ENCODE data around the gene KRT83. TPM values are rescaled to one million over a fixed set of nuclear protein-coding genes. Genes with fewer than 3 reads are reported as not detected.

KRT83 gene
- total RNA-seq, 1 donor from 2014 or later, result not detected

GRCh38 chr12:52267699-52268098 is 53.5 kb downstream of the KRT83 start:
- H3K27ac ChIP-seq, result no peak overlapping the region
- H3K36me3 ChIP-seq, result no peaks in the 10 kb centered on the region
- H3K9me3 ChIP-seq, result no peaks in the 10 kb centered on the region
- H3K4me3 ChIP-seq, result no peak overlapping the region
- intact Hi-C loops (cut with DNase I), result no loop called here
- no peak for DNase-seq (ENCODE audit: extremely low spot score in 2 of 2)
- no peaks in the 10 kb centered on the region for H3K4me1 ChIP-seq
- TF ChIP-seq POLR2A (IDR thresholded peaks at IDR 0.05) (no peak), CTCF (IDR thresholded peaks at IDR 0.05) (no peak), POLR2AphosphoS5 (IDR thresholded peaks at IDR 0.05; ENCODE audit: insufficient read depth in 1 of 2, low read depth in 1 of 2) (no peak)
- H3K27me3 ChIP-seq, result no peaks in the 10 kb centered on the region

GRCh38 chr12:52267266-52267665 is 53.9 kb downstream of the KRT83 start:
- TF ChIP-seq CTCF (IDR thresholded peaks at IDR 0.05), result no peak
- TF ChIP-seq POLR2A (IDR thresholded peaks at IDR 0.05), result no peak
- no peak for TF ChIP-seq POLR2AphosphoS5 (IDR thresholded peaks at IDR 0.05; ENCODE audit: insufficient read depth in 1 of 2, low read depth in 1 of 2)
- H3K27ac ChIP-seq, result no peak overlapping the region
- DNase-seq (ENCODE audit: extremely low spot score in 2 of 2), result no peak
- no peak overlapping the region for H3K4me3 ChIP-seq
- no peaks in the 10 kb centered on the region for H3K36me3 ChIP-seq
- no peaks in the 10 kb centered on the region for H3K4me1 ChIP-seq
- intact Hi-C loops (cut with DNase I), result no loop called here
- no peaks in the 10 kb centered on the region for H3K9me3 ChIP-seq
- no peaks in the 10 kb centered on the region for H3K27me3 ChIP-seq

- Histone ChIP-seq H3K27ac (no peak overlapping the region), H3K36me3 (no peaks in the 10 kb centered on the region), H3K27me3 (no peaks in the 10 kb centered on the region), H3K4me3 (no peak overlapping the region), H3K4me1 (no peaks in the 10 kb centered on the region), H3K9me3 (no peaks in the 10 kb centered on the region)
- DNase-seq (ENCODE audit: extremely low spot score in 2 of 2), result no peak
- no peak for TF ChIP-seq CTCF (IDR thresholded peaks at IDR 0.05)
- TF ChIP-seq POLR2AphosphoS5 (IDR thresholded peaks at IDR 0.05; ENCODE audit: insufficient read depth in 1 of 2, low read depth in 1 of 2), result no peak
- no peak for TF ChIP-seq POLR2A (IDR thresholded peaks at IDR 0.05)
- intact Hi-C loops (cut with DNase I), result no loop called here
Observed at GRCh38 chr12:52266514-52266913, 54.7 kb downstream of the KRT83 start.

GRCh38 chr12:52264435-52264825 is 56.8 kb downstream of the KRT83 start:
- Histone ChIP-seq H3K4me1 (no peaks in the 10 kb centered on the region), H3K9me3 (no peaks in the 10 kb centered on the region), H3K4me3 (no peak overlapping the region), H3K27me3 (no peaks in the 10 kb centered on the region), H3K27ac (no peak overlapping the region), H3K36me3 (no peaks in the 10 kb centered on the region)
- no peak for DNase-seq (ENCODE audit: extremely low spot score in 2 of 2)
- TF ChIP-seq POLR2A (IDR thresholded peaks at IDR 0.05) (no peak), POLR2AphosphoS5 (IDR thresholded peaks at IDR 0.05; ENCODE audit: insufficient read depth in 1 of 2, low read depth in 1 of 2) (no peak), CTCF (IDR thresholded peaks at IDR 0.05) (no peak)
- intact Hi-C loops (cut with DNase I), result no loop called here

Other genes starting within 250 kb of the KRT83 start
- 1.5 TPM for gene SMIM41, start 241.7 kb downstream of the KRT83 start, total RNA-seq
- 7.9 TPM for gene KRT80, start 129.4 kb downstream of the KRT83 start, total RNA-seq
- gene KRT7, start 88.2 kb downstream of the KRT83 start, total RNA-seq, result 7.6 TPM
- gene KRT86, start 46.8 kb downstream of the KRT83 start, total RNA-seq, result not detected
- gene KRT81, start 29.9 kb downstream of the KRT83 start, total RNA-seq, result not detected
- not detected for gene KRT85, start 46.1 kb upstream of the KRT83 start, total RNA-seq
- not detected for gene KRT84, start 64.3 kb upstream of the KRT83 start, total RNA-seq
- gene KRT82, start 84.9 kb upstream of the KRT83 start, total RNA-seq, result not detected
- not detected for gene KRT75, start 113.0 kb upstream of the KRT83 start, total RNA-seq
- gene KRT6B, start 130.7 kb upstream of the KRT83 start, total RNA-seq, result 184 TPM
- gene KRT6C, start 152.4 kb upstream of the KRT83 start, total RNA-seq, result 257 TPM
- gene KRT6A, start 171.9 kb upstream of the KRT83 start, total RNA-seq, result 7,258 TPM
- gene KRT5, start 199.0 kb upstream of the KRT83 start, total RNA-seq, result 4,247 TPM
- not detected for gene KRT71, start 231.7 kb upstream of the KRT83 start, total RNA-seq